ENCODE measurements around the gene CNOT6L.

DNA sequence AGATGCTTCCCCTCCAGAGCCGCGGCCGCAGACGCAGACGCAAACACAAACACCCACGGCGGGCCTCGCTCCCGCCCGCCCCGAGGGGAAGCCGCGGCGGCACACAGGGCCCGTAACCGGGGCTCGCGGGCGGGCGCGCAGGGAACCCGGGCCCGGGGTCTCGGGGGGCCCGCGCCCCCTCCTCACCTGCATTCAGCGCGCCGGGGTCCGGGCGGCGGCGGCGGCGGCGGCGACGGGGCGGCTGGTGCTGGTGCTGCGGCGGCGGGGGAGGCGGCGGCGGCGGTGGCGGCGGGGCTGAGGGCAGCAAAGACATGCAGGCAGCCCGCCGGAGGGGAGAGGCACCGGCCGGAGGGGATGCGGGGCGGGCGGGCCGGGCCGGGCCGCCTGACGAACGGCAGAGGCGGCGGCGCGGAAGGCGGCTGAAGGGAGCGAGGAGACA, 255 bp upstream of the CNOT6L start:
- TF ChIP-seq, protein P1, sequence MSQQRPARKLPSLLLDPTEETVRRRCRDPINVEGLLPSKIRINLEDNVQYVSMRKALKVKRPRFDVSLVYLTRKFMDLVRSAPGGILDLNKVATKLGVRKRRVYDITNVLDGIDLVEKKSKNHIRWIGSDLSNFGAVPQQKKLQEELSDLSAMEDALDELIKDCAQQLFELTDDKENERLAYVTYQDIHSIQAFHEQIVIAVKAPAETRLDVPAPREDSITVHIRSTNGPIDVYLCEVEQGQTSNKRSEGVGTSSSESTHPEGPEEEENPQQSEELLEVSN (IDR thresholded peaks at IDR 0.05; ENCODE audit: borderline replicate concordance, low read depth) = no peak
- TF ChIP-seq CTCF (IDR thresholded peaks at IDR 0.05) (no peak), SMC3 (IDR thresholded peaks at IDR 0.05) (no peak), FOXS1 (CRISPR knock-in tag; IDR thresholded peaks at IDR 0.05) (no peak), TP53 (CRISPR knock-in tag; IDR thresholded peaks at IDR 0.05) (no peak), MAFK (IDR thresholded peaks at IDR 0.05; ENCODE audit: partially characterized antibody) (no peak), CHD4 (IDR thresholded peaks at IDR 0.05; ENCODE audit: borderline replicate concordance) (no peak), RARB (CRISPR knock-in tag; IDR thresholded peaks at IDR 0.05) (no peak)
- TF ChIP-seq, protein P2, sequence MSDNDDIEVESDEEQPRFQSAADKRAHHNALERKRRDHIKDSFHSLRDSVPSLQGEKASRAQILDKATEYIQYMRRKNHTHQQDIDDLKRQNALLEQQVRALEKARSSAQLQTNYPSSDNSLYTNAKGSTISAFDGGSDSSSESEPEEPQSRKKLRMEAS (IDR thresholded peaks at IDR 0.05) = no peak
- TF ChIP-seq, protein P3, sequence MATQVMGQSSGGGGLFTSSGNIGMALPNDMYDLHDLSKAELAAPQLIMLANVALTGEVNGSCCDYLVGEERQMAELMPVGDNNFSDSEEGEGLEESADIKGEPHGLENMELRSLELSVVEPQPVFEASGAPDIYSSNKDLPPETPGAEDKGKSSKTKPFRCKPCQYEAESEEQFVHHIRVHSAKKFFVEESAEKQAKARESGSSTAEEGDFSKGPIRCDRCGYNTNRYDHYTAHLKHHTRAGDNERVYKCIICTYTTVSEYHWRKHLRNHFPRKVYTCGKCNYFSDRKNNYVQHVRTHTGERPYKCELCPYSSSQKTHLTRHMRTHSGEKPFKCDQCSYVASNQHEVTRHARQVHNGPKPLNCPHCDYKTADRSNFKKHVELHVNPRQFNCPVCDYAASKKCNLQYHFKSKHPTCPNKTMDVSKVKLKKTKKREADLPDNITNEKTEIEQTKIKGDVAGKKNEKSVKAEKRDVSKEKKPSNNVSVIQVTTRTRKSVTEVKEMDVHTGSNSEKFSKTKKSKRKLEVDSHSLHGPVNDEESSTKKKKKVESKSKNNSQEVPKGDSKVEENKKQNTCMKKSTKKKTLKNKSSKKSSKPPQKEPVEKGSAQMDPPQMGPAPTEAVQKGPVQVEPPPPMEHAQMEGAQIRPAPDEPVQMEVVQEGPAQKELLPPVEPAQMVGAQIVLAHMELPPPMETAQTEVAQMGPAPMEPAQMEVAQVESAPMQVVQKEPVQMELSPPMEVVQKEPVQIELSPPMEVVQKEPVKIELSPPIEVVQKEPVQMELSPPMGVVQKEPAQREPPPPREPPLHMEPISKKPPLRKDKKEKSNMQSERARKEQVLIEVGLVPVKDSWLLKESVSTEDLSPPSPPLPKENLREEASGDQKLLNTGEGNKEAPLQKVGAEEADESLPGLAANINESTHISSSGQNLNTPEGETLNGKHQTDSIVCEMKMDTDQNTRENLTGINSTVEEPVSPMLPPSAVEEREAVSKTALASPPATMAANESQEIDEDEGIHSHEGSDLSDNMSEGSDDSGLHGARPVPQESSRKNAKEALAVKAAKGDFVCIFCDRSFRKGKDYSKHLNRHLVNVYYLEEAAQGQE (IDR thresholded peaks at IDR 0.05) = no peak
- TF ChIP-seq, protein P4, sequence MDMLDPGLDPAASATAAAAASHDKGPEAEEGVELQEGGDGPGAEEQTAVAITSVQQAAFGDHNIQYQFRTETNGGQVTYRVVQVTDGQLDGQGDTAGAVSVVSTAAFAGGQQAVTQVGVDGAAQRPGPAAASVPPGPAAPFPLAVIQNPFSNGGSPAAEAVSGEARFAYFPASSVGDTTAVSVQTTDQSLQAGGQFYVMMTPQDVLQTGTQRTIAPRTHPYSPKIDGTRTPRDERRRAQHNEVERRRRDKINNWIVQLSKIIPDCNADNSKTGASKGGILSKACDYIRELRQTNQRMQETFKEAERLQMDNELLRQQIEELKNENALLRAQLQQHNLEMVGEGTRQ (IDR thresholded peaks at IDR 0.05) = no peak
